PFSK-1 (cell line): ENCODE data around the gene NPIPB2.

Experiments used
- FOXP2 ChIP-seq: optimal IDR thresholded peaks from 2 replicates; pipeline ENCODE3; 2011; ENCODE audit warnings: borderline replicate concordance, control low read depth, inconsistent platforms; ENCODE audit not compliant: insufficient read depth; ENCODE audit errors: extremely low read length, extremely low read depth
- POLR2AphosphoS5 ChIP-seq: IDR thresholded peaks from 2 replicates; pipeline ENCODE4 v1.6.1; 2012; ENCODE audit warnings: low read depth, mild to moderate bottlenecking, control low read depth, low read length, moderate library complexity
- SIN3A ChIP-seq: IDR thresholded peaks from 2 replicates; pipeline ENCODE4 v1.6.1; 2012; ENCODE audit warnings: mild to moderate bottlenecking, low read length, moderate library complexity, borderline replicate concordance; ENCODE audit not compliant: insufficient read depth
- TAF1 ChIP-seq: IDR thresholded peaks from 2 replicates; pipeline ENCODE4 v1.6.1; 2012; ENCODE audit warnings: low read length, control low read depth, borderline replicate concordance; ENCODE audit not compliant: insufficient read depth
- TF ChIP-seq, protein P1 (sequence below), 2 experiments: IDR thresholded peaks; 2 replicates each; pipeline versions ENCODE4 v1.6.1 to v1.8.0; 2011 to 2012; ENCODE audit warnings: low read depth in 2 of 2, low read length in 2 of 2, control low read depth in 1 of 2, inconsistent platforms in 1 of 2, mild to moderate bottlenecking in 1 of 2, moderate library complexity in 1 of 2; ENCODE audit not compliant: insufficient read depth in 1 of 2

NPIPB2 gene

DNA sequence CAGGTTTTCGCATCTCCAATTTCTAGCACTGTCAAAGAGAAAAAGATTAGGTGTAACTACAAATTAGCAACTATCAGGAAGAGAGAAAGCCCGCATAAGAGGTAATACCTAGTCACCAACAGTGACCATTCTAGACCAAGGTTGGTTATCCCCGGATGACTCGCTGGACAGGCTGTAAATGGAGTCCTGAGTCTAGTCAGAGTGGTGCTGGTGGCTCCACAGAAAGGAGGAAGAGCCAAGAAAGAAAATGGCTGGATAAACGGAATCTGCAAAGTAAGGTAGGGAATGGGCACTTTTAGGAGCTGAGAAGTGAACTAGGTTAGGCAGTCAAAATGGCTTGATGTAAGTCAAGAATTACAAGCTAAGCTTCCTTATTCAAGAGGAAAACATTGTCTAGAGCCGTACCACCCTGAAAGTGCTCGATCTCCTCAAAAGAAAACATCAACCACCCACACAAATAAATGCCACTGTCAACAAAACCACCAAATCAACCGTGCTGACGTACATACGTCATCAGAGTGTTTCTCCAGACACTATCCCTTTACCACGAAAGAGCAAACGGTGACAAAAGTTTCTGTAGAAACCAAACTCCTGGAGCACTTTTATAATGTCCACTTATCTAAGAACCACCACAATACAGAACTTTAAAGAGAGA, 28.3 kb downstream of the NPIPB2 start:
- no peak for TF ChIP-seq SIN3A
- no peak for TF ChIP-seq TAF1

DNA sequence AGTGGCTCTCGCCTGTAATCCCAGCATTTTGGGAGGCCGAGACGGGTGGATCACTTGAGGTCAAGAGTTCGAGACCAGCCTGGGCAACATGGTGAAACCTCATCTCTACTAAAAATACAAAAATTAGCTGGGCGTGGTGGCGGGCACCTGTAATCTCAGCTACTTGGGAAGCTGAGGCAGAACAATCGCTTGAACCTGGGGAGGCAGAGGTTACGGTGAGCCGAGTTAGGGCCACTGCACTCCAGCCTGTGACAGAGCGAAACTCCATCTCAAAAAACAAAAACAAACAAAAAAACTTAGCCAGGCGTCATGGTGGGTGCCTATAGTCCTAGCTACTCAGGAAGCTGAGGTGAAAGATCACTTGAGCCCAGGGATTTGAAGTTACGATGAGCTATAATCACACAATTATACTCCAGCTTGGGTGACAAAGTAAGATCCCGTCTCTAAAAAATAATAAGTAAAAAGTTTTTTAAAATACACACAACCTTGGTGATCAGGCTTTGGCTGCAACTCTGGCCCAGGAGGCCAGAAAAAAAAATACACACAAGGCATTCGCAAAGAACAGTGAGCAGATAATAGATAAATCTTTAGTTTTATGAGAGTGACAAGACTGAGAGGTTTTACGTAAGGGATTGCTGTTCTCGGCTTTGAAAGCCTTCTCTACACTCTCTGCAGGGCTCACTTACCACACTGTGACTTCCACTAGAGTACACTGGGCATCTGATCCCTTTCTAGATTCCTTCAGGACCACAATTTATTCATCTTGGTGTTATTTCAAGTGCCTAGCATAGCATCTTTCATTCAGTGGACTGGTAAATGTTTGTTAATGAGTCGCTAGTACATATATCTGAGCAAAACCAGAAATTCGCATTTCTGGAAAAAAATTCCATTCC, 31.9 kb downstream of the NPIPB2 start:
- TF ChIP-seq, protein P1, sequence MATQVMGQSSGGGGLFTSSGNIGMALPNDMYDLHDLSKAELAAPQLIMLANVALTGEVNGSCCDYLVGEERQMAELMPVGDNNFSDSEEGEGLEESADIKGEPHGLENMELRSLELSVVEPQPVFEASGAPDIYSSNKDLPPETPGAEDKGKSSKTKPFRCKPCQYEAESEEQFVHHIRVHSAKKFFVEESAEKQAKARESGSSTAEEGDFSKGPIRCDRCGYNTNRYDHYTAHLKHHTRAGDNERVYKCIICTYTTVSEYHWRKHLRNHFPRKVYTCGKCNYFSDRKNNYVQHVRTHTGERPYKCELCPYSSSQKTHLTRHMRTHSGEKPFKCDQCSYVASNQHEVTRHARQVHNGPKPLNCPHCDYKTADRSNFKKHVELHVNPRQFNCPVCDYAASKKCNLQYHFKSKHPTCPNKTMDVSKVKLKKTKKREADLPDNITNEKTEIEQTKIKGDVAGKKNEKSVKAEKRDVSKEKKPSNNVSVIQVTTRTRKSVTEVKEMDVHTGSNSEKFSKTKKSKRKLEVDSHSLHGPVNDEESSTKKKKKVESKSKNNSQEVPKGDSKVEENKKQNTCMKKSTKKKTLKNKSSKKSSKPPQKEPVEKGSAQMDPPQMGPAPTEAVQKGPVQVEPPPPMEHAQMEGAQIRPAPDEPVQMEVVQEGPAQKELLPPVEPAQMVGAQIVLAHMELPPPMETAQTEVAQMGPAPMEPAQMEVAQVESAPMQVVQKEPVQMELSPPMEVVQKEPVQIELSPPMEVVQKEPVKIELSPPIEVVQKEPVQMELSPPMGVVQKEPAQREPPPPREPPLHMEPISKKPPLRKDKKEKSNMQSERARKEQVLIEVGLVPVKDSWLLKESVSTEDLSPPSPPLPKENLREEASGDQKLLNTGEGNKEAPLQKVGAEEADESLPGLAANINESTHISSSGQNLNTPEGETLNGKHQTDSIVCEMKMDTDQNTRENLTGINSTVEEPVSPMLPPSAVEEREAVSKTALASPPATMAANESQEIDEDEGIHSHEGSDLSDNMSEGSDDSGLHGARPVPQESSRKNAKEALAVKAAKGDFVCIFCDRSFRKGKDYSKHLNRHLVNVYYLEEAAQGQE (IDR thresholded peaks at IDR 0.05; ENCODE audit: insufficient read depth in 1 of 2, low read depth in 2 of 2, low read length in 2 of 2), result no peak
- no peak for TF ChIP-seq FOXP2
- no peak for TF ChIP-seq POLR2AphosphoS5
- TF ChIP-seq TAF1, result no peak
- TF ChIP-seq SIN3A, result no peak

DNA sequence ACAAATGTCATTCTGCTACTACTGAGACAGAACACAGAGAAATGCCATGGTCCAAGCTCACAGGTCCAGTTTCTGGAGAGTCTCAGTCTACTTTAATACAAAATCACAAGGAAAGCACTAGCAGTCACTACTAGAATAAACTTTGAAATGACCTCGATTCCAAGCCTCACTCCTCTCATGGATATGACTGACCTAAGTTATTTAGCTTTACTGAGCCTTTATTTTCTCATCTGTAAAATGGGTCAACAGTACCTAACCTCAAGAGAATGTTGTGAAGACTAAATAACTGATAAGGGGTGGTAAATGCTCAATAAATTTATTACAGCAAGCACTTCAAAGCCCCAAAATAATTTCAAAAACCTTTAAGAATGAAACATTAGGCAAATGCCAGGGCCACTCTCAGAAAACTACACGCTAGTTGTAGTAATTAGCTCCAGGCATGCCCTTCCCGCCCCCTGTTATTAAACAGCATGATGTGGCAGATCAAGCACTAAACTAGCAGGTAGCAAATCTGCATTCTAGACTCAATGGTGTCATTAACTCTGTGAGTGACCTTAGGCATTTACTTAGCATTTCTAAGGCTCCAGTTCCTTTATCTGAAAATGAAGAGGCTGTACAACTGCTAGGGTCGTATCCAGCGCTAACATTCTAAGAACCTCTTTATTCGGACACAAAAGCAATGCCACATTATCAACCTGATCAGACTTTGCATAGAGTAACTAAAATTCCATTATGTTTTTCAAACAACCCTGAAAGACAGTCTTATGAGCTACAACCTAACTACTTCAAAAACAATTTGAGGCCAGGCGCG, 34.5 kb downstream of the NPIPB2 start:
- TF ChIP-seq TAF1 (no peak), FOXP2 (no peak), POLR2AphosphoS5 (no peak), SIN3A (no peak)
- TF ChIP-seq, protein P1 (IDR thresholded peaks at IDR 0.05; ENCODE audit: insufficient read depth in 1 of 2, low read depth in 2 of 2, low read length in 2 of 2), result no peak

DNA sequence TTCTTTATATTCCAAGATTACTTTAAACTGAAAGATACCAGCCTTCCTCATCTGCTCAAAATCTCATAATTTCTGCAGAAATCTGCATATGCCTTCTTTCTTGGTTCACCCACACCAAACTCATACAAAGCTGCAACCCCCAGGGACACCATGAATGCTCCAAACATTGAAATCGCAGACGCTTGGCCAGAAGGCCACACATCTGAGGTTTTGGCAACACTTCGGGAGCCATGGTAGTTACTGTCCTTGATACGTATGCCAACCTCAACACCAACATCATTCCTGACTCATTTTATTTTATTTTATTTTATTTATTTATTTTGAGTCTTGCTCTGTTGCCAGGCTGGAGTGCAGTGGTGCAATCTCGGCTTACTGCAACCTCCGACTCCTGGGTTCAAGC, 37.9 kb downstream of the NPIPB2 start:
- TF ChIP-seq SIN3A, result no peak
- TF ChIP-seq, protein P1 (IDR thresholded peaks at IDR 0.05; ENCODE audit: insufficient read depth in 1 of 2, low read depth in 2 of 2, low read length in 2 of 2), result no peak
- no peak for TF ChIP-seq TAF1
- TF ChIP-seq POLR2AphosphoS5, result no peak
- TF ChIP-seq FOXP2, result no peak

DNA sequence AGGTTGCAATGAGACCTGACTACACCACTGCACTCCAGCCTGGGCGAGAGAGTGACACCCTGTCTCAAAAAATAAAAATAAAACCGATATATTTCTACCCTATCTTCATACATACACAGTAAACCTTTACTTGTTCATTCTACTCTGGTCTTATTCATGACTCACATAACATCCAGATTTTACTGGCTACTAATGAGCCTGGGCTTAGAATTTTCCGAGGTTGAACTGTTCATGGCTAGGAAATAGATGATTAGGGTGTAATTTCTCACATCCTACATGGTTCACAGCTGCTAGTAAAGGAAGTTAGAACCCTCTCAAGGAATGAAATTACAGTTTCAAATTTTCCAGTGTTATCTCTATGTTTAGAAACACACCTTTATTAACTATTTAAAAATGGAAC, 40.8 kb downstream of the NPIPB2 start:
- TF ChIP-seq SIN3A (no peak), TAF1 (no peak), POLR2AphosphoS5 (no peak), FOXP2 (no peak)
- TF ChIP-seq, protein P1 (IDR thresholded peaks at IDR 0.05; ENCODE audit: insufficient read depth in 1 of 2, low read depth in 2 of 2, low read length in 2 of 2), result no peak
